T47D (cell line): ENCODE data around the gene APOA1.

Source experiments
- DNase-seq, 2 experiments: peaks; one replicate each; pipeline versions ENCODE4 v3.0.0 to v3.0.0-alpha.2; 2011 to 2012; ENCODE audit warnings: low read depth in 1 of 2, low spot score in 1 of 2
- JUND ChIP-seq: IDR thresholded peaks from 2 replicates; pipeline ENCODE4 v1.6.1; 2012; ENCODE audit warnings: low read depth
- in situ Hi-C: cut with HindIII; loops from 2 replicates; pipeline ENCODE4 v1.10.0; 2016; ENCODE audit warnings: low sequenced_read_pairs, low pct_unique_long_range_greater_than_20kb

Gene APOA1

GRCh38 chr11:116786326-116786725 is 51.1 kb downstream of the APOA1 start:
- TF ChIP-seq JUND = no peak
- no peak for DNase-seq
- in situ Hi-C loops = no loop called here
